ENCODE results near the gene ST6GALNAC4.

ST6GALNAC4 gene

GRCh38 chr9:127945338-127945737 lies 28.5 kb upstream of the ST6GALNAC4 start:
- H3K27ac ChIP-seq: no peak overlapping the region
- TF ChIP-seq CTCF (conservative IDR thresholded peaks at IDR 0.05) (no peak), ZFX (IDR thresholded peaks at IDR 0.05) (no peak)

GRCh38 chr9:127944586-127945218 lies 27.9 kb upstream of the ST6GALNAC4 start:
- H3K27ac ChIP-seq: no peak overlapping the region
- TF ChIP-seq CTCF (conservative IDR thresholded peaks at IDR 0.05) (no peak), ZFX (IDR thresholded peaks at IDR 0.05) (no peak)

- TF ChIP-seq ZFX (IDR thresholded peaks at IDR 0.05) (no peak), CTCF (conservative IDR thresholded peaks at IDR 0.05) (peak; percentile 83)
- no peak overlapping the region for H3K27ac ChIP-seq
Measured at GRCh38 chr9:127943731-127944144, 26.9 kb upstream of the ST6GALNAC4 start.

- no peak overlapping the region for H3K27ac ChIP-seq
Measured at GRCh38 chr9:127943011-127943662, 26.3 kb upstream of the ST6GALNAC4 start.

GRCh38 chr9:127942216-127943010 lies 25.6 kb upstream of the ST6GALNAC4 start:
- no peak overlapping the region for H3K27ac ChIP-seq
- no peak for TF ChIP-seq ZFX (IDR thresholded peaks at IDR 0.05)
- peak; percentile 87 for TF ChIP-seq CTCF (conservative IDR thresholded peaks at IDR 0.05)

More at GRCh38 chr9:127943011-127943662, 26.3 kb upstream of the ST6GALNAC4 start:
- TF ChIP-seq ZFX (IDR thresholded peaks at IDR 0.05) (no peak), CTCF (conservative IDR thresholded peaks at IDR 0.05) (peak; percentile 67)

- no peak overlapping the region for H3K27ac ChIP-seq
- TF ChIP-seq ZFX (IDR thresholded peaks at IDR 0.05) (no peak), CTCF (conservative IDR thresholded peaks at IDR 0.05) (no peak)
Measured at GRCh38 chr9:127941961-127942215, 25.0 kb upstream of the ST6GALNAC4 start.
